HL-60 (cell line): ENCODE measurements around the gene HCFC1.

Experiments used
- CTCF ChIP-seq: IDR thresholded peaks from one replicate; pipeline ENCODE4 v1.5.1; 2011; ENCODE audit warnings: low read length, control low read depth, inconsistent platforms; ENCODE audit not compliant: insufficient read depth
- REST ChIP-seq: IDR thresholded peaks from 2 replicates; pipeline ENCODE4 v1.6.1; 2012; ENCODE audit warnings: low read depth; ENCODE audit not compliant: insufficient replicate concordance

GRCh38 chrX:153971124-153971449, 531 bp downstream of the HCFC1 start:
- TF ChIP-seq CTCF, result no peak
- TF ChIP-seq REST, result no peak
